ENCODE measurements around the gene CHCHD10.

The CHCHD10 gene

DNA sequence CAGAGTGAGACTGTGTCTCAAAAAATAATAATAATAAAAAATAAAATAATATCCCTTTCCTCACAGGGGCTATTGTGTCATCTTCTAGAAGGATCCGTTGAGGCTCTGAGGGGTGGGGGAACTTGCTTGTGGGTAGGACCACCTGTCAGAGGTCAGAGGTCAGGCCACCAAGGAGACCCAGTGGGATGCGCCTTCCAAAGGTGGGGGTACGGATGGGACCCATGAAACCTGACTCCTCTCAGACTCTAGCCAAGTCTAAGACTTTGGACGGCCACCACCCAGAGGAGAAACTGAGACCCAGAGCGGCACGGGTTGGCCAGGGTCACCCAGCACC, 4.5 kb upstream of the CHCHD10 start:
- no peak for FAIRE-seq

GRCh38 chr22:23769321-23769965, 1.7 kb upstream of the CHCHD10 start:
- FAIRE-seq, result no peak

DNA sequence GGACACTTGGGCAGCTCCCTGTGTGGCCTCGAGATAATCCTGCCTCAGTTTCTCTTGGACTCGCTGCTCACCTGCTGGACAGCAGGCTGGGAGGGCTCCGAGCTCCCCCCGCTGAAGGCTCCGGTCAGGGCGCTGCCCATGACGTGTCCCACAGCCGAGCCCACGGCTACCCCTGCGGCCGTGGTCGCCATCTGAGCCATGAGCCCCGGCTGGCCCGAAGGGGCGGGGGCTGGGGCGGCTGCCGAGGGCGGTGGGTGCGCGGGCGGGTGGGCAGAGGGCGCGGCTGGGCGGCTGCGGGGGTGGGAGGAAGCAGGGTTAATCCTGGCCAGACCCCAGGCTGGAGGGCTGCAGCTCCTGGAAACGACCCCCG, 484 bp downstream of the CHCHD10 start:
- FAIRE-seq, result no peak

GRCh38 chr22:23764899-23765881, 2.6 kb downstream of the CHCHD10 start:
- no peak for FAIRE-seq

DNA sequence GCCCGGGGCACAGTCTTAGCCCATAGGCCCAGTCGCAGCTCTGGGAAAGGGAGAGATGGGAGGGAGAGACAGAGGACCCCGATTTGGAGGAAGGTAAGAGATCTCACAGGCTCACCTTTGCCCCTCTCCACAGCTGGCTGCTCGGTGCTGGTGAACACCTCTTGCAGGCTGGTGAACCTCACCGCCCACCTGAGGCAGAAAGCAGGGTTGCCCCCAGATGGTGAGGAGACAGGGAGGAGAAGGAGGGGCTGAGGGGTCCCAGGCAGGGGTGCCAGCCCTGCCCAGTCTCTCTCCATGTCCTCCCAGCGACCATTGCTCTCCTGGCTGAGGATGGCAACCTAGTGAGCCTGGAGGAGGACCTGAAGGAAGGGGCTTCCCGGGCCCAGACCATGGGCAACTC, 3.8 kb downstream of the CHCHD10 start:
- FAIRE-seq, result no peak

DNA sequence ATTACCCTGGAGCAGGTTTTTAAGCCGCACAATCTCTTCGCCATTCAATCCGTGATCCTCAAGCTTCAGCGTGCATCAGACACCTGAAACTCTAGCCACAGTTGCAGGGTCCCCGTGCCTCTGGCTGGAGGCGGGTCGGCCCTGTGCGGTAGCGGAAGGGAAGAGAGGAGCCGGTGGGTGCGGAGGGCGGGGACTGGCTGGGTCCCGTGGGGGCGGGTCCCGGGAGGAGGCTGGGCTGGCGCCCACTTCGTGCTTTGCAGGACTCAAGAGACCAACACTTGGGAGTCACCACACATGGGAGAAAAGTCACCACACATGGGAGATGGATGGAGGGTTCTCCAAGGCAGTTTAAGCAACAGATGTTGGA, 4.2 kb downstream of the CHCHD10 start:
- FAIRE-seq, result no peak

DNA sequence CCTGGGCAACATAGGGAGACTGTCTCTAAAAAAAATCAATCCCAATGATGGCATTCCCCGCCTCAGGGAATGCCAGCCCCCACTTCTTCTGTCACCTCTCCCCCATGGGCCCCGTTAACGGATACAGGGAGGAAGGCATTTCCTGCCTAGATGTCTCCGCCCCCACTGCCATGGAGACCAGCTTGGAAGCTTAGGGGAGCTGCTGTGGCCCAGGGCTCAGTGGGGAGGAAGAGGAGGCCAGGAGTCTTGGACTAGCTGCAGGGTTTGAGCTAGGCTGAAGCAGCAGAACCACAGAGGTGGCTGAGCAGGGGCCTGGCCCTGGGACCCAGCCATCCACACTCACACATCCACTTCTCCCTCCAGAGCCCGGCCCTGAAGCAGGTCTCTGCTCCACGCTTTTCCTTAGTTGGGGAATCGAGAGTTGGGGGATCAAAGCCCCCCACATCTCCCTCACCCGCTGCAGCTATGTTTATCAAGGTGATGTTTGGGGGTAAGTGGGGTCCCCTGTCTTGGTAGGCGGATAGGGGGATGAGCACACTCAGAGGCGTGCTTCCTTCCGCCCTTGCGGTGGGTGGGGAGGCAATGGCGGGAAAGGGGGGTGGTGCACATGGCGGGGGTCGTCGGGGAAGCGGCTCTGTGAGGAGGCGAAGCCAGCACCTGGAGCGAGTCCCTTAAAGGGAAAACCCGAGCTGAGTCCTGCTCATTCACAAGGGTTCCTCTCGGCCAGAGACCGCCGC, 4.8 kb downstream of the CHCHD10 start, which contains the start of gene C22orf15:
C22orf15 (plus strand) TSS at position 149 of the 737 bp plus-strand sequence; CDS start at position 466, 317 bp downstream.
- FAIRE-seq, result no peak

GRCh38 chr22:23760056-23760455, 7.7 kb downstream of the CHCHD10 start:
- FAIRE-seq, result no peak

GRCh38 chr22:23759566-23759965, 8.2 kb downstream of the CHCHD10 start:
- no peak for FAIRE-seq

- no peak for FAIRE-seq
Measured at GRCh38 chr22:23756891-23757290, 10.9 kb downstream of the CHCHD10 start.

- FAIRE-seq, result no peak
Measured at GRCh38 chr22:23755711-23756110, 12.1 kb downstream of the CHCHD10 start.

DNA sequence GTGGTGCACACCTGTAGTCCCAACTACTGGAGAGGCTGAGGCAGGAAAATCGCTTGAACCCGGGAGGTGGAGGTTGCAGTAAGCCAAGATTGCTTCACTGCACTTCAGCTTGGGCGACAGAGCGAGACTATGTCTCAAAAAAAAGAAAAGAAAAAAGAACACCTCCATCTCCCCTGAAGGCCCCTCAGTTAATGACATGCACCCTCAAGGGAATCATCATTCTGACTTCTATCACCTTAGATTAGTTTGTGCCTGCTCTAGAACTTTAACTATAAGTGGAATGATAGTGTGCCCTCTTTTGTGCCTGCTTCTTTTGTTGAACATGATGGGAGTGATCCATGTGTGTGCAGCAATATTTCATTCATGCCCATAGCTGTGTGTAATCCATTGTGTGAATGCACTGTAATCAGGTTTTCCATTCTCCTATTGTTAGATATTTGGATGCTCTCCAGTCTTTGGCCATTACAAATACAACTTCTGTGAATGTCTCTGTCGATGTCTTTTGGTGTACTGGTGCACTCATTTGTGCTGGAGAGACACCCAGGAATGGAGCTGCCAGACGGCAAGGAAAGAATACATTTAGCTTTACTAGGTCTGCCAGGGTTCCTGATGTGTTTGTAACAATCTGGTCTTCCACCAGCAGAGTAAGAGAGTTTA, 12.7 kb downstream of the CHCHD10 start:
- no peak for FAIRE-seq

GRCh38 chr22:23754220-23754919, 13.4 kb downstream of the CHCHD10 start, which contains the start of gene VPREB3:
Gene VPREB3 (minus strand): TSS chr22:23754425. CDS start chr22:23754363, 62 bp downstream.
- FAIRE-seq, result no peak

DNA sequence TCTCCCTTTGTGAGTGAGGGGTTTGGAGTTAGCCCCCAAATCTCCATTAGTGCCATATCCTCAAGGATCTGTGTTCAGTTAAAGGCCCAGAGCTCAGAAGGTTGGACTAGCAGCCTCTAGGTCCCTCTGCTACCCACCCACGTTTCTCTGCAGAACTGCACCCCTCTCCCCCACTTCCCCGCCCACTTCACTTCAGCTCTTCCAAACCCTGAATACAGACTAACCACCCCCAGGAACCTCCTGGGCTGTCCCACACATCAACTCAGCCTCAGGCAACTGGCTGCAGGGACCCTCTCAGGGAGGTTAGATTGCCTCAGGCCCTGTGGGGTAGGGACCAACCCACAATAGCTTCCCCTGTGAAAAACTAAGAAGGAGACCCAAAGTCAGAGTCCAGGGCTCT, 14.4 kb downstream of the CHCHD10 start:
- no peak for FAIRE-seq

- FAIRE-seq, result no peak
Measured at GRCh38 chr22:23752750-23753149, 15.0 kb downstream of the CHCHD10 start.

GRCh38 chr22:23752090-23752691, 15.6 kb downstream of the CHCHD10 start:
- no peak for FAIRE-seq

DNA sequence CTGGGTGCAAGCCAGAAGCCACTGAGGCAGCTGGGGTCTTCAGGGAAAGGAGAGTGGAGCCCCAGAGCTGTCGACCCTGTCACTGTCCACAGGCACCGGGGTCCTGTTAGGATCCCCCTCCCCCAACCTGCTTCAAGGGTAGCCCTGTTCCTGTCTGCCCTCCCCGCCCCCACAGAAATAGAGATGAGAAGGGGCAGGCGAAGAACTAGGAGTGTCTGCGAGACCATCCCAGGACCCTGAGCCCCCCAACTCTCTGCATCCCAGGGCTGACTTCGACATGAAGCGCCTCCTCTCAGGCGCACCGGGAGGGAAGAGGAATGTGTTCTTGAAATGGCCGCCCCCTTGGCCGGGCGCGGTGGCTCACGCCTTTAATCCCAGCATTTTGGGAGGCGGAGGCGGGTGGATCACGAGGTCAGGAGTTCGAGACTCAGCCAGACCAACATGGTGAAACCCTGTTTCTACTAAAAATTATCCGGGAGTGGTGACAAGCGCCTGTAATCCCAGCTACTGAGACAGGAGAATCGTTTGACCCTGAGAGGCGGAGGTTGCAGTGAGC, 16.3 kb downstream of the CHCHD10 start:
- no peak for FAIRE-seq

DNA sequence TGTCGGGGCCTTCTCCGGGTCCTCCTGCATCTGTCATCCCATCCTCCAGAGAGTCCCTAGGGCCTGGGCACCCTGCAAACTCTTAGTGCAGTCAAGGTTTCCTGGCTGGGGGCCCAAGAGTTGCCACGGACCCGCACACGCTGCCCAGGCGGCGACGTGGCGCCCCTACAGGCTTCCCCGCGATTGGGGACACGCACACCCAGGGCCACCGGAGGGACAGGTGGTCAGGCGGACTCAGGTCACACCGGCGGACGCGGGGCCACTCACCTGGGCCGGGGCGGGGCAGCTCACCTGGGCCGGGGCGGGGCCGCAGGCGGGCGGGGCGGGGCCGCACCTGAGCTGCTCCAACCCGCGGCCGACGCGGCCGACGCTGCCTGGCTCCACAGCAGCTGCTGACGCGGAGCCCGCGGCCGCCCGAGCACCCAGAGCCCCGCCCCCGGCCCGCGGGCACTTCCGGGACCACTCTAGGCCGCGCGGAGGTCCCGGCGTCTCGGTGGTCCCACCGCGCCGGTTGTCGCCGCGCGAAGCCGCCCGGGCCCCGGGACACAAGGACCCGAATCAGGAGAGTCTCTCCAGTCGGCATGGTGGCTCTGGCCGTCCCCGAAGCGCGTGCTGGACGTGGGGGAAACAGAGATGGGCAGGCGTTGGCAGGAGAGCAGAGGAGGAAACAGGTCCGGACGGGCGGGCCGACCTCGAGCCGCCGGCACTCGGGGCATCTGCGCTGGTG, 16.9 kb downstream of the CHCHD10 start, which contains the start of gene ZNF70:
ZNF70 (minus strand) TSS at position 399 of the 727 bp plus-strand sequence. CDS start 5,972 bp downstream, outside the sequence.
- no peak for FAIRE-seq

GRCh38 chr22:23750367-23750713, 17.4 kb downstream of the CHCHD10 start:
- FAIRE-seq, result no peak

GRCh38 chr22:23749841-23750301, 17.9 kb downstream of the CHCHD10 start:
- no peak for FAIRE-seq

GRCh38 chr22:23745791-23746190, 22.0 kb downstream of the CHCHD10 start:
- FAIRE-seq, result no peak

All from A204.1 (cell line).